HG03095 (cell line): Measurements from ENCODE around the gene SV2C.

Source experiments
- ATAC-seq: cut with Tn5 transposase; IDR thresholded peaks from one replicate; pipeline ENCODE4 v1.9.1; 2021; ENCODE audit warnings: moderate library complexity; ENCODE audit not compliant: unreplicated experiment

SV2C gene

GRCh38 chr5:76402251-76402885 is 319.2 kb downstream of the SV2C start:
- peak; percentile 38 for ATAC-seq

GRCh38 chr5:76402886-76403765 is 319.9 kb downstream of the SV2C start, which contains the start of gene IQGAP2:
Gene IQGAP2 (plus strand): TSS chr5:76403285. CDS start chr5:76403546, 261 bp downstream.
- peak; percentile 60 for ATAC-seq
